WTC11 (cell line): ENCODE data around the gene ZCCHC2. TPM values are rescaled to one million over a fixed set of nuclear protein-coding genes. Genes with fewer than 3 reads are reported as not detected.

Experiments used
- ATAC-seq: fragments of 200-7000 bp; cut with Tn5 transposase; 2 replicates; pipeline ENCODE4 v1.10.0; 2021; ENCODE audit warnings: mild to moderate bottlenecking, moderate library complexity
- CTCF ChIA-PET: fragments of 300-600 bp; sonication (Branson Sonifier 250); formaldehyde crosslinking; loops from one replicate; lab custom pipeline; 2021; ENCODE audit warnings: antibody characterized with exemption; lab: Charles Lee
- POLR2A ChIA-PET: fragments of 350-600 bp; sonication (Branson Sonifier 250); formaldehyde crosslinking; loops from one replicate; lab custom pipeline; 2021; ENCODE audit warnings: antibody characterized with exemption; lab: Charles Lee
- DNase-seq: peaks from one replicate; pipeline ENCODE4 v3.0.0; 2021; ENCODE audit warnings: low spot score
- H3K27ac Mint-ChIP-seq: 2 replicates; pipeline ENCODE4 v1.8.0; 2021; ENCODE audit warnings: mixed read lengths
- H3K27me3 Mint-ChIP-seq: 2 replicates; pipeline ENCODE4 v1.8.0; 2021; ENCODE audit warnings: low read depth, mild to moderate bottlenecking, moderate library complexity, mixed read lengths
- H3K36me3 Mint-ChIP-seq: 2 replicates; pipeline ENCODE4 v1.8.0; 2021; ENCODE audit warnings: mixed read lengths
- H3K4me1 Mint-ChIP-seq: 2 replicates; pipeline ENCODE4 v1.8.0; 2022; ENCODE audit warnings: mixed read lengths
- H3K4me3 Mint-ChIP-seq: 2 replicates; pipeline ENCODE4 v1.8.0; 2021; ENCODE audit warnings: mild to moderate bottlenecking, moderate library complexity, mixed read lengths
- H3K9me3 Mint-ChIP-seq: 2 replicates; pipeline ENCODE4 v1.8.0; 2021; ENCODE audit warnings: mixed read lengths
- CREB1 ChIP-seq: sonication (generic); formaldehyde crosslinking; IDR thresholded peaks from 2 replicates; pipeline ENCODE4 v1.8.0; 2023; ENCODE audit warnings: mild to moderate bottlenecking, missing genetic modification reagents
- ESRRA ChIP-seq: sonication (generic); formaldehyde crosslinking; IDR thresholded peaks from 2 replicates; pipeline ENCODE4 v1.8.1; 2022; ENCODE audit warnings: mild to moderate bottlenecking, missing genetic modification reagents, borderline replicate concordance
- ETV6 ChIP-seq: sonication (generic); formaldehyde crosslinking; IDR thresholded peaks from 2 replicates; pipeline ENCODE4 v1.8.1; 2022; ENCODE audit warnings: mild to moderate bottlenecking, missing genetic modification reagents
- FOXJ3 ChIP-seq: sonication (generic); formaldehyde crosslinking; IDR thresholded peaks from 2 replicates; pipeline ENCODE4 v1.9.0; 2021; ENCODE audit warnings: missing genetic modification reagents, mild to moderate bottlenecking, borderline replicate concordance
- GABPB1 ChIP-seq: sonication (generic); formaldehyde crosslinking; IDR thresholded peaks from 2 replicates; pipeline ENCODE4 v1.8.1; 2023; ENCODE audit warnings: mild to moderate bottlenecking, missing genetic modification reagents
- HMGA2 ChIP-seq: fragments of 250-450 bp; sonication (Bioruptor Pico); IDR thresholded peaks from 2 replicates; pipeline ENCODE4 v1.4.0; 2021; ENCODE audit warnings: mild to moderate bottlenecking, moderate library complexity
- JAZF1 ChIP-seq: fragments of 250-450 bp; sonication (Bioruptor Pico); IDR thresholded peaks from 2 replicates; pipeline ENCODE4 v1.9.0; 2021; ENCODE audit warnings: moderate library complexity, mild to moderate bottlenecking, inconsistent platforms
- MXD4 ChIP-seq: fragments of 250-450 bp; sonication (Bioruptor Pico); IDR thresholded peaks from 2 replicates; pipeline ENCODE4 v1.8.0; 2021; ENCODE audit warnings: mild to moderate bottlenecking, moderate library complexity, borderline replicate concordance
- PRRX2 ChIP-seq: fragments of 250-450 bp; sonication (Bioruptor Pico); IDR thresholded peaks from 2 replicates; pipeline ENCODE4 v1.8.0; 2021; ENCODE audit warnings: mild to moderate bottlenecking
- TP53 ChIP-seq: sonication (generic); formaldehyde crosslinking; IDR thresholded peaks from 2 replicates; pipeline ENCODE4 v1.8.1; 2023; ENCODE audit warnings: mild to moderate bottlenecking, missing genetic modification reagents
- ZNF423 ChIP-seq: fragments of 250-450 bp; sonication (Bioruptor Pico); IDR thresholded peaks from 2 replicates; pipeline ENCODE4 v2.1.2; 2022; ENCODE audit warnings: mild to moderate bottlenecking, moderate library complexity
- total RNA-seq: library from RNA; stranded (reverse); gene quantifications from 3 replicates; pipeline ENCODE4 v1.2.3, GENCODE V29; 2021
- TF ChIP-seq, protein P1 (sequence below): sonication (generic); formaldehyde crosslinking; IDR thresholded peaks from 2 replicates; pipeline ENCODE4 v1.8.1; 2023; ENCODE audit warnings: mild to moderate bottlenecking, missing genetic modification reagents
- TF ChIP-seq, protein P2 (sequence below): sonication (generic); formaldehyde crosslinking; IDR thresholded peaks from 2 replicates; pipeline ENCODE4 v1.8.0; 2022; ENCODE audit warnings: mild to moderate bottlenecking, missing genetic modification reagents
- TF ChIP-seq, protein P3 (sequence below): sonication (generic); formaldehyde crosslinking; IDR thresholded peaks from 2 replicates; pipeline ENCODE4 v1.8.0; 2023; ENCODE audit warnings: missing genetic modification reagents
- TF ChIP-seq, protein P4 (sequence below): fragments of 250-450 bp; sonication (Bioruptor Pico); IDR thresholded peaks from 2 replicates; pipeline ENCODE4 v1.9.0; 2021; ENCODE audit warnings: mild to moderate bottlenecking
- TF ChIP-seq, protein P5 (sequence below): fragments of 250-450 bp; sonication (Bioruptor Pico); IDR thresholded peaks from 2 replicates; pipeline ENCODE4 v1.8.0; 2021; ENCODE audit warnings: mild to moderate bottlenecking
- TF ChIP-seq, protein P6 (sequence below): sonication (generic); formaldehyde crosslinking; IDR thresholded peaks from 2 replicates; pipeline ENCODE4 v1.8.1; 2023; ENCODE audit warnings: mild to moderate bottlenecking, missing genetic modification reagents, borderline replicate concordance
- TF ChIP-seq, protein P7 (sequence below): sonication (generic); formaldehyde crosslinking; IDR thresholded peaks from 2 replicates; pipeline ENCODE4 v1.8.1; 2023; ENCODE audit warnings: mild to moderate bottlenecking, missing genetic modification reagents, moderate library complexity
- TF ChIP-seq, protein P8 (sequence below): fragments of 250-450 bp; sonication (Bioruptor Pico); conservative IDR thresholded peaks from 2 replicates; pipeline ENCODE4 v1.9.0; 2021; ENCODE audit warnings: mild to moderate bottlenecking
- TF ChIP-seq, protein P9 (sequence below): sonication (generic); formaldehyde crosslinking; IDR thresholded peaks from 2 replicates; pipeline ENCODE4 v1.8.1; 2022; ENCODE audit warnings: mild to moderate bottlenecking, missing genetic modification reagents, moderate library complexity, borderline replicate concordance

Gene ZCCHC2
- total RNA-seq, 1 experiment from 2014 or later = 18.8 TPM

DNA sequence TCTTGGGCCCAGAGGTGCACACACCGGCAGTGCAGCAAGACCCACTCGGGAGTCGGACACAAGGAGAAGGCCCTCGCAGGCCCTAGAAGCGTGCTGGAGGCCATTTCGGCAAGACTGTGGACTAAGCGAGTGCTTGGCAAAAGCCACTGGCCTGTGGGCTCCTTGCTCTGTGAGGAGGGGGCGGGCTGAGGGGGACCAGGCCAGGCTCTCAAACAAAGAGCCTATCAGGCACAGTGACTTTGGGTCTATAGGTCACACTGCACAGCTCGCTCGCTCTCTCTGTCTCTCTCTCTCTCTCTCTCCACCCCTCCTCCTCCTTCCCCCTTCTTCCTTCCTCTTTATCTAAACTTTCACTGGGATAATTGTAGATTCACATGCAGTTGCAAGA lies 23.6 kb upstream of the ZCCHC2 start:
- CTCF ChIA-PET = interaction anchor here (1.6 kb wide), 1 partner anchor 74 kb away, joined by 4 read pairs; no protein-coding TSS in a partner anchor
- Mint-ChIP-seq H3K9me3 (no peaks in the 10 kb centered on the region), H3K4me3 (no peak overlapping the region), H3K4me1 (peaks cover 2% of the 10 kb centered on the region; the same call in 1 of the 2 replicates), H3K36me3 (no peaks in the 10 kb centered on the region), H3K27ac (no peak overlapping the region), H3K27me3 (no peaks in the 10 kb centered on the region; the same call in 1 of the 2 replicates)
- DNase-seq (no peak), ATAC-seq (peak; percentile 53; the same call in 1 of the 2 replicates)
- TF ChIP-seq PRRX2 (CRISPR knock-in tag) (no peak), MXD4 (CRISPR knock-in tag) (no peak), FOXJ3 (no peak), ZNF423 (CRISPR knock-in tag) (no peak), TP53 (no peak), JAZF1 (CRISPR knock-in tag) (no peak), HMGA2 (no peak)
- TF ChIP-seq, protein P1, sequence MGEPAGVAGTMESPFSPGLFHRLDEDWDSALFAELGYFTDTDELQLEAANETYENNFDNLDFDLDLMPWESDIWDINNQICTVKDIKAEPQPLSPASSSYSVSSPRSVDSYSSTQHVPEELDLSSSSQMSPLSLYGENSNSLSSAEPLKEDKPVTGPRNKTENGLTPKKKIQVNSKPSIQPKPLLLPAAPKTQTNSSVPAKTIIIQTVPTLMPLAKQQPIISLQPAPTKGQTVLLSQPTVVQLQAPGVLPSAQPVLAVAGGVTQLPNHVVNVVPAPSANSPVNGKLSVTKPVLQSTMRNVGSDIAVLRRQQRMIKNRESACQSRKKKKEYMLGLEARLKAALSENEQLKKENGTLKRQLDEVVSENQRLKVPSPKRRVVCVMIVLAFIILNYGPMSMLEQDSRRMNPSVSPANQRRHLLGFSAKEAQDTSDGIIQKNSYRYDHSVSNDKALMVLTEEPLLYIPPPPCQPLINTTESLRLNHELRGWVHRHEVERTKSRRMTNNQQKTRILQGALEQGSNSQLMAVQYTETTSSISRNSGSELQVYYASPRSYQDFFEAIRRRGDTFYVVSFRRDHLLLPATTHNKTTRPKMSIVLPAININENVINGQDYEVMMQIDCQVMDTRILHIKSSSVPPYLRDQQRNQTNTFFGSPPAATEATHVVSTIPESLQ (CRISPR knock-in tag) = no peak
- TF ChIP-seq, protein P2, sequence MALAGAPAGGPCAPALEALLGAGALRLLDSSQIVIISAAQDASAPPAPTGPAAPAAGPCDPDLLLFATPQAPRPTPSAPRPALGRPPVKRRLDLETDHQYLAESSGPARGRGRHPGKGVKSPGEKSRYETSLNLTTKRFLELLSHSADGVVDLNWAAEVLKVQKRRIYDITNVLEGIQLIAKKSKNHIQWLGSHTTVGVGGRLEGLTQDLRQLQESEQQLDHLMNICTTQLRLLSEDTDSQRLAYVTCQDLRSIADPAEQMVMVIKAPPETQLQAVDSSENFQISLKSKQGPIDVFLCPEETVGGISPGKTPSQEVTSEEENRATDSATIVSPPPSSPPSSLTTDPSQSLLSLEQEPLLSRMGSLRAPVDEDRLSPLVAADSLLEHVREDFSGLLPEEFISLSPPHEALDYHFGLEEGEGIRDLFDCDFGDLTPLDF (CRISPR knock-in tag) = no peak
- TF ChIP-seq, protein P3, sequence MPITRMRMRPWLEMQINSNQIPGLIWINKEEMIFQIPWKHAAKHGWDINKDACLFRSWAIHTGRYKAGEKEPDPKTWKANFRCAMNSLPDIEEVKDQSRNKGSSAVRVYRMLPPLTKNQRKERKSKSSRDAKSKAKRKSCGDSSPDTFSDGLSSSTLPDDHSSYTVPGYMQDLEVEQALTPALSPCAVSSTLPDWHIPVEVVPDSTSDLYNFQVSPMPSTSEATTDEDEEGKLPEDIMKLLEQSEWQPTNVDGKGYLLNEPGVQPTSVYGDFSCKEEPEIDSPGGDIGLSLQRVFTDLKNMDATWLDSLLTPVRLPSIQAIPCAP (CRISPR knock-in tag) = no peak
- POLR2A ChIA-PET = no interaction called here

DNA sequence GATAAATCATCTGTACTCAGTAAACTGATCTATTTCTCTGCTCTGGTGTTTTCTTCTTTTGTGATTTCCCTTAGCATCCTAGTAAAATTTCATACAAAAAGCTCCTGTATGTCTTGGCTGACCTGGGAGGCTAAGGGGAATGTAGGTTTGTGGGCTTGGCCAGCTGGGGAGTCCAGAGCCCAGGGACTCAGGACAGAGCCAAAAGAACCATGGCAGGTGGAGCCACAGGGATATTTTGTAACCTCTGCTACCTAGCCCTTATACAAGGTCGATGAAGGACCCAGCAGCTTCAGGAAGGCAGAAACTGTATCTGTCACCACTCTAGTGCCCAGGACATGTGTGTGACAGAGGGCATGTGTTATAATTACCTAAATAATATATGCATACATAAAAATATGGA lies 22.7 kb upstream of the ZCCHC2 start:
- DNase-seq (no peak), ATAC-seq (no peak)
- TF ChIP-seq GABPB1 = no peak
- TF ChIP-seq, protein P4, sequence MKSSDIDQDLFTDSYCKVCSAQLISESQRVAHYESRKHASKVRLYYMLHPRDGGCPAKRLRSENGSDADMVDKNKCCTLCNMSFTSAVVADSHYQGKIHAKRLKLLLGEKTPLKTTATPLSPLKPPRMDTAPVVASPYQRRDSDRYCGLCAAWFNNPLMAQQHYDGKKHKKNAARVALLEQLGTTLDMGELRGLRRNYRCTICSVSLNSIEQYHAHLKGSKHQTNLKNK = no peak
- no peak for TF ChIP-seq ETV6 (CRISPR knock-in tag)
- TF ChIP-seq, protein P5, sequence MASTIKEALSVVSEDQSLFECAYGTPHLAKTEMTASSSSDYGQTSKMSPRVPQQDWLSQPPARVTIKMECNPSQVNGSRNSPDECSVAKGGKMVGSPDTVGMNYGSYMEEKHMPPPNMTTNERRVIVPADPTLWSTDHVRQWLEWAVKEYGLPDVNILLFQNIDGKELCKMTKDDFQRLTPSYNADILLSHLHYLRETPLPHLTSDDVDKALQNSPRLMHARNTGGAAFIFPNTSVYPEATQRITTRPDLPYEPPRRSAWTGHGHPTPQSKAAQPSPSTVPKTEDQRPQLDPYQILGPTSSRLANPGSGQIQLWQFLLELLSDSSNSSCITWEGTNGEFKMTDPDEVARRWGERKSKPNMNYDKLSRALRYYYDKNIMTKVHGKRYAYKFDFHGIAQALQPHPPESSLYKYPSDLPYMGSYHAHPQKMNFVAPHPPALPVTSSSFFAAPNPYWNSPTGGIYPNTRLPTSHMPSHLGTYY (CRISPR knock-in tag) = no peak
- TF ChIP-seq ESRRA (CRISPR knock-in tag) = no peak
- TF ChIP-seq, protein P6, sequence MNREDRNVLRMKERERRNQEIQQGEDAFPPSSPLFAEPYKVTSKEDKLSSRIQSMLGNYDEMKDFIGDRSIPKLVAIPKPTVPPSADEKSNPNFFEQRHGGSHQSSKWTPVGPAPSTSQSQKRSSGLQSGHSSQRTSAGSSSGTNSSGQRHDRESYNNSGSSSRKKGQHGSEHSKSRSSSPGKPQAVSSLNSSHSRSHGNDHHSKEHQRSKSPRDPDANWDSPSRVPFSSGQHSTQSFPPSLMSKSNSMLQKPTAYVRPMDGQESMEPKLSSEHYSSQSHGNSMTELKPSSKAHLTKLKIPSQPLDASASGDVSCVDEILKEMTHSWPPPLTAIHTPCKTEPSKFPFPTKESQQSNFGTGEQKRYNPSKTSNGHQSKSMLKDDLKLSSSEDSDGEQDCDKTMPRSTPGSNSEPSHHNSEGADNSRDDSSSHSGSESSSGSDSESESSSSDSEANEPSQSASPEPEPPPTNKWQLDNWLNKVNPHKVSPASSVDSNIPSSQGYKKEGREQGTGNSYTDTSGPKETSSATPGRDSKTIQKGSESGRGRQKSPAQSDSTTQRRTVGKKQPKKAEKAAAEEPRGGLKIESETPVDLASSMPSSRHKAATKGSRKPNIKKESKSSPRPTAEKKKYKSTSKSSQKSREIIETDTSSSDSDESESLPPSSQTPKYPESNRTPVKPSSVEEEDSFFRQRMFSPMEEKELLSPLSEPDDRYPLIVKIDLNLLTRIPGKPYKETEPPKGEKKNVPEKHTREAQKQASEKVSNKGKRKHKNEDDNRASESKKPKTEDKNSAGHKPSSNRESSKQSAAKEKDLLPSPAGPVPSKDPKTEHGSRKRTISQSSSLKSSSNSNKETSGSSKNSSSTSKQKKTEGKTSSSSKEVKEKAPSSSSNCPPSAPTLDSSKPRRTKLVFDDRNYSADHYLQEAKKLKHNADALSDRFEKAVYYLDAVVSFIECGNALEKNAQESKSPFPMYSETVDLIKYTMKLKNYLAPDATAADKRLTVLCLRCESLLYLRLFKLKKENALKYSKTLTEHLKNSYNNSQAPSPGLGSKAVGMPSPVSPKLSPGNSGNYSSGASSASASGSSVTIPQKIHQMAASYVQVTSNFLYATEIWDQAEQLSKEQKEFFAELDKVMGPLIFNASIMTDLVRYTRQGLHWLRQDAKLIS (CRISPR knock-in tag) = no peak
- TF ChIP-seq, protein P7, sequence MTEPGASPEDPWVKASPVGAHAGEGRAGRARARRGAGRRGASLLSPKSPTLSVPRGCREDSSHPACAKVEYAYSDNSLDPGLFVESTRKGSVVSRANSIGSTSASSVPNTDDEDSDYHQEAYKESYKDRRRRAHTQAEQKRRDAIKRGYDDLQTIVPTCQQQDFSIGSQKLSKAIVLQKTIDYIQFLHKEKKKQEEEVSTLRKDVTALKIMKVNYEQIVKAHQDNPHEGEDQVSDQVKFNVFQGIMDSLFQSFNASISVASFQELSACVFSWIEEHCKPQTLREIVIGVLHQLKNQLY = no peak
- TF ChIP-seq, protein P8, sequence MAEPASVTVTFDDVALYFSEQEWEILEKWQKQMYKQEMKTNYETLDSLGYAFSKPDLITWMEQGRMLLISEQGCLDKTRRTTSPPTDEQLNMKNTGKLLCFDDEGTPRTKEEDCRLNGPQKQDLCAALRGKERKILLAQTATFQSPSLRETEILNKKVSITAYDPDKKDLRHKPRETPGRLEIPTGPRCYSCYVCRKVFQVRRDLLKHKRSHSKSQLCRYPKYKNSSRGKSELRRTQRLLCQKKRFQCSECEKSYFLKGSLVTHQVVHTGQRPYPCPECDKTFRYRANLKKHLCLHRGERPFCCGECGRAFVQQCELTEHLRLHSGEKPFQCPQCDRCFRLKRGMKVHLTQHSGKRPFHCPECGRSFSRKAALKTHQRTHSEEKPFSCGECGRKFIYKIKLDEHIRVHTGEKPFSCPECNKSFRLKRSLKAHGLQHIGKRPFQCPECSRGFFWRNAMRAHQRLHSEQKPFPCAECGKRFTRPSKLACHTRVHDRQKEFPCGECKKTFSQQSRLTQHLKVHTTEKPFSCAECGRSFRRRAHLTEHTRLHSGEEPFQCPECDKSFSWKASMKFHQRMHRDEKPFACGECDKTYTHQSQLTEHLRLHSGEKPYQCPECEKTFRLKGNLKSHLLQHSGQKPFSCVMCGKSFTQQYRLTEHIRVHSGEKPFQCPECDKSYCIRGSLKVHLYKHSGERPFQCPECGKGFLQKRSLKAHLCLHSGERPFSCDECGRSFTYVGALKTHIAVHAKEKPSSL (CRISPR knock-in tag) = no peak
- TF ChIP-seq CREB1 = no peak
- TF ChIP-seq, protein P9, sequence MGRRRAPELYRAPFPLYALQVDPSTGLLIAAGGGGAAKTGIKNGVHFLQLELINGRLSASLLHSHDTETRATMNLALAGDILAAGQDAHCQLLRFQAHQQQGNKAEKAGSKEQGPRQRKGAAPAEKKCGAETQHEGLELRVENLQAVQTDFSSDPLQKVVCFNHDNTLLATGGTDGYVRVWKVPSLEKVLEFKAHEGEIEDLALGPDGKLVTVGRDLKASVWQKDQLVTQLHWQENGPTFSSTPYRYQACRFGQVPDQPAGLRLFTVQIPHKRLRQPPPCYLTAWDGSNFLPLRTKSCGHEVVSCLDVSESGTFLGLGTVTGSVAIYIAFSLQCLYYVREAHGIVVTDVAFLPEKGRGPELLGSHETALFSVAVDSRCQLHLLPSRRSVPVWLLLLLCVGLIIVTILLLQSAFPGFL (CRISPR knock-in tag) = no peak
- Mint-ChIP-seq H3K4me3 (no peak overlapping the region), H3K4me1 (peaks cover 2% of the 10 kb centered on the region; the same call in 1 of the 2 replicates), H3K9me3 (no peaks in the 10 kb centered on the region), H3K27ac (no peak overlapping the region), H3K27me3 (no peaks in the 10 kb centered on the region; the same call in 1 of the 2 replicates), H3K36me3 (no peaks in the 10 kb centered on the region)
- POLR2A ChIA-PET = interaction anchor here (0.6 kb wide), 1 partner anchor 11 kb away, joined by 4 read pairs; no protein-coding TSS in a partner anchor
- CTCF ChIA-PET = interaction anchor here (1.6 kb wide), 1 partner anchor 74 kb away, joined by 4 read pairs; no protein-coding TSS in a partner anchor
